Keratinocyte (primary cell): Measurements from ENCODE around the gene PRKCI.

Source experiments
- EZH2 ChIP-seq: IDR thresholded peaks from one replicate; pipeline ENCODE4 v1.6.1; 2012; ENCODE audit warnings: inconsistent platforms, mild to moderate bottlenecking, low read length, moderate library complexity
- TF ChIP-seq, protein P1 (sequence below), 3 experiments: IDR thresholded peaks in 1 of 3; conservative IDR thresholded peaks in 1 of 3; optimal IDR thresholded peaks in 1 of 3; 2 replicates in 2 of 3; 3 replicates in 1 of 3; pipeline versions ENCODE3 to v1.5.1; 2011; ENCODE audit warnings: low read length in 3 of 3, mild to moderate bottlenecking in 3 of 3, moderate library complexity in 2 of 3, control low read depth in 1 of 3, inconsistent platforms in 1 of 3; ENCODE audit not compliant: insufficient read depth in 2 of 3; ENCODE audit errors: extremely low read depth in 1 of 3

DNA sequence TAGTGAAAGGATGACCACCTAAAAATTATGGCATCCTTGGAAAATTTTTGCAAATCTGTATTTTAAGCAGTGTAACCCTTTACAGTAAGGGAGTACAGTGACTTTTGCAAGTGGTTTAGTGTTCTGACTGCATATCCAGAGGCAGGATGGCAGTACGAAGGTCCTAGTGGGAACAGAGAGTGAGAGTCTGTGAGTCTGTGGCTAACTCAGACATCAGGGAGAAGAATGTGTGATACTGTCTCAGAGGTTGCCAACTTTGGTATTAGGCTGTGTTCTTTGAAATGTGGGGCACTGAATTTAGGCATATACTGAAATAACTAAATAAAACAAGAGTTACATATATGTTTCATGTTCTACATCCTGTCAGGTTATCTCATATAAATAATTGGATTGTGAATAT is 25.7 kb downstream of the PRKCI start:
- TF ChIP-seq, protein P1, sequence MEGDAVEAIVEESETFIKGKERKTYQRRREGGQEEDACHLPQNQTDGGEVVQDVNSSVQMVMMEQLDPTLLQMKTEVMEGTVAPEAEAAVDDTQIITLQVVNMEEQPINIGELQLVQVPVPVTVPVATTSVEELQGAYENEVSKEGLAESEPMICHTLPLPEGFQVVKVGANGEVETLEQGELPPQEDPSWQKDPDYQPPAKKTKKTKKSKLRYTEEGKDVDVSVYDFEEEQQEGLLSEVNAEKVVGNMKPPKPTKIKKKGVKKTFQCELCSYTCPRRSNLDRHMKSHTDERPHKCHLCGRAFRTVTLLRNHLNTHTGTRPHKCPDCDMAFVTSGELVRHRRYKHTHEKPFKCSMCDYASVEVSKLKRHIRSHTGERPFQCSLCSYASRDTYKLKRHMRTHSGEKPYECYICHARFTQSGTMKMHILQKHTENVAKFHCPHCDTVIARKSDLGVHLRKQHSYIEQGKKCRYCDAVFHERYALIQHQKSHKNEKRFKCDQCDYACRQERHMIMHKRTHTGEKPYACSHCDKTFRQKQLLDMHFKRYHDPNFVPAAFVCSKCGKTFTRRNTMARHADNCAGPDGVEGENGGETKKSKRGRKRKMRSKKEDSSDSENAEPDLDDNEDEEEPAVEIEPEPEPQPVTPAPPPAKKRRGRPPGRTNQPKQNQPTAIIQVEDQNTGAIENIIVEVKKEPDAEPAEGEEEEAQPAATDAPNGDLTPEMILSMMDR (optimal IDR thresholded peaks at IDR 0.05 in 1 of 3, IDR thresholded peaks at IDR 0.05 in 1 of 3, conservative IDR thresholded peaks at IDR 0.05 in 1 of 3; ENCODE audit: extremely low read depth in 1 of 3, insufficient read depth in 2 of 3, low read length in 3 of 3): no peak
- no peak for TF ChIP-seq EZH2
